ENCODE data around the gene FUT8. TPM values are rescaled to one million over a fixed set of nuclear protein-coding genes. Genes with fewer than 3 reads are reported as not detected.

FUT8 gene
- total RNA-seq, 1 donor from 2014 or later = 131 TPM

GRCh38 chr14:65415613-65416012, 3.1 kb downstream of the FUT8 start:
- Mint-ChIP-seq H3K4me3 (no peak overlapping the region), H3K36me3 (peaks cover 2% of the 10 kb centered on the region), H3K4me1 (peaks cover 30% of the 10 kb centered on the region), H3K27me3 (ENCODE audit: insufficient read depth, low read depth) (peaks cover 4% of the 10 kb centered on the region), H3K9me3 (no peaks in the 10 kb centered on the region), H3K27ac (no peak overlapping the region)
- peaks cover 21% of the 10 kb centered on the region for H3K4me1 ChIP-seq
- H3K79me2 ChIP-seq (ENCODE audit: low read depth) = peaks cover 84% of the 10 kb centered on the region
- H4K20me1 ChIP-seq (ENCODE audit: low read depth) = peaks cover 43% of the 10 kb centered on the region
- H3K27ac ChIP-seq = no peak overlapping the region
- H3F3A ChIP-seq (ENCODE audit: low read depth) = peaks cover 32% of the 10 kb centered on the region
- DNase-seq (ENCODE audit: low spot score) = peak; percentile 57
- no peaks in the 10 kb centered on the region for H3K36me3 ChIP-seq
- no peaks in the 10 kb centered on the region for H3K9me3 ChIP-seq (ENCODE audit: low read depth)
- TF ChIP-seq, protein P1, sequence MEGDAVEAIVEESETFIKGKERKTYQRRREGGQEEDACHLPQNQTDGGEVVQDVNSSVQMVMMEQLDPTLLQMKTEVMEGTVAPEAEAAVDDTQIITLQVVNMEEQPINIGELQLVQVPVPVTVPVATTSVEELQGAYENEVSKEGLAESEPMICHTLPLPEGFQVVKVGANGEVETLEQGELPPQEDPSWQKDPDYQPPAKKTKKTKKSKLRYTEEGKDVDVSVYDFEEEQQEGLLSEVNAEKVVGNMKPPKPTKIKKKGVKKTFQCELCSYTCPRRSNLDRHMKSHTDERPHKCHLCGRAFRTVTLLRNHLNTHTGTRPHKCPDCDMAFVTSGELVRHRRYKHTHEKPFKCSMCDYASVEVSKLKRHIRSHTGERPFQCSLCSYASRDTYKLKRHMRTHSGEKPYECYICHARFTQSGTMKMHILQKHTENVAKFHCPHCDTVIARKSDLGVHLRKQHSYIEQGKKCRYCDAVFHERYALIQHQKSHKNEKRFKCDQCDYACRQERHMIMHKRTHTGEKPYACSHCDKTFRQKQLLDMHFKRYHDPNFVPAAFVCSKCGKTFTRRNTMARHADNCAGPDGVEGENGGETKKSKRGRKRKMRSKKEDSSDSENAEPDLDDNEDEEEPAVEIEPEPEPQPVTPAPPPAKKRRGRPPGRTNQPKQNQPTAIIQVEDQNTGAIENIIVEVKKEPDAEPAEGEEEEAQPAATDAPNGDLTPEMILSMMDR (IDR thresholded peaks at IDR 0.05) = no peak
- TF ChIP-seq EZH2 (IDR thresholded peaks at IDR 0.05) (no peak), EZH2phosphoT487 (IDR thresholded peaks at IDR 0.05) (no peak)
- peak overlapping the region; percentile 98 for H3K4me3 ChIP-seq
- no peak overlapping the region for H2AFZ ChIP-seq (replicated peaks)
- peak overlapping the region; percentile 97 for H3K4me2 ChIP-seq
- no peaks in the 10 kb centered on the region for H3K27me3 ChIP-seq
- no peak overlapping the region for H3K9ac ChIP-seq

DNA sequence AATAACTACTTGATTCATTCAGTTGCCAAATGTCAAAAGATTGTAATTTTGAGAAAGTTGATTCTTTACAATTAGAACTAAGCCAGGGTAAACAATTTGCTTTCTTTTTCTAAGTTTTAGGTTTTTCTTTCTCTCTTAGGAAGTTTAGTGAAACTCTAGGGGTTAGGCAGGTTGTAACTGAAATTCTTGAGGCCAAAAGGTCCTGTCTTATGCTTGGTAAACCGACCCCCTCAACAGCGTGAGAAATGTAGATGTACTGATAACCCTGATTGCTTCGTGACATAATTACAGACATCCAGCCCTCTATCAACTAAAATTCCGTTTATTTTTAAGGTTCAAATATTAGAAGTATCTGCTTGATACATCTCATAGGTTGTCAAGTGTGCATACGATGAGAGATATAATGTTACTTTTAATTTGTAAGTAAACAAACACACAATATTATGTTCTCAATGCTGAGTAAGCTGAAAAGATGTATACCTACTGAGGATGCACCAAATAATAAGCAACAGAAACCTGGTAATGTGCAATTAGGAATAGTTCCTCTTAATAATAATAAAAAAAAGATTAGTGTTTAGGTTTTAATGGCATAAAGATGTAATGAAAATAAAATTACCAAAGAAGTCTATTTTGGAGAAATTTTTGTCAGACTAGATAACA, 7.2 kb downstream of the FUT8 start:
- H3K36me3 Mint-ChIP-seq = peaks cover 5% of the 10 kb centered on the region
- TF ChIP-seq, protein P1 (IDR thresholded peaks at IDR 0.05) = no peak
- TF ChIP-seq EZH2 (IDR thresholded peaks at IDR 0.05) = no peak
- no peak for TF ChIP-seq EZH2phosphoT487 (IDR thresholded peaks at IDR 0.05)
- Histone ChIP-seq H2AFZ (replicated peaks) (no peak overlapping the region), H3K4me1 (peaks cover 16% of the 10 kb centered on the region), H4K20me1 (ENCODE audit: low read depth) (peaks cover 45% of the 10 kb centered on the region), H3K9me3 (ENCODE audit: low read depth) (no peaks in the 10 kb centered on the region), H3K27me3 (no peaks in the 10 kb centered on the region), H3K36me3 (no peaks in the 10 kb centered on the region), H3K9ac (no peak overlapping the region), H3K79me2 (ENCODE audit: low read depth) (peaks cover 100% of the 10 kb centered on the region), H3K27ac (peak overlapping the region; percentile 35), H3K4me3 (no peak overlapping the region), H3F3A (ENCODE audit: low read depth) (peaks cover 5% of the 10 kb centered on the region), H3K4me2 (no peak overlapping the region)
- no peak overlapping the region for H3K4me3 Mint-ChIP-seq
- no peak overlapping the region for H3K27ac Mint-ChIP-seq
- peaks cover 4% of the 10 kb centered on the region for H3K27me3 Mint-ChIP-seq (ENCODE audit: insufficient read depth, low read depth)
- peaks cover 13% of the 10 kb centered on the region for H3K4me1 Mint-ChIP-seq
- DNase-seq (ENCODE audit: low spot score) = no peak
- peaks cover 5% of the 10 kb centered on the region for H3K9me3 Mint-ChIP-seq

DNA sequence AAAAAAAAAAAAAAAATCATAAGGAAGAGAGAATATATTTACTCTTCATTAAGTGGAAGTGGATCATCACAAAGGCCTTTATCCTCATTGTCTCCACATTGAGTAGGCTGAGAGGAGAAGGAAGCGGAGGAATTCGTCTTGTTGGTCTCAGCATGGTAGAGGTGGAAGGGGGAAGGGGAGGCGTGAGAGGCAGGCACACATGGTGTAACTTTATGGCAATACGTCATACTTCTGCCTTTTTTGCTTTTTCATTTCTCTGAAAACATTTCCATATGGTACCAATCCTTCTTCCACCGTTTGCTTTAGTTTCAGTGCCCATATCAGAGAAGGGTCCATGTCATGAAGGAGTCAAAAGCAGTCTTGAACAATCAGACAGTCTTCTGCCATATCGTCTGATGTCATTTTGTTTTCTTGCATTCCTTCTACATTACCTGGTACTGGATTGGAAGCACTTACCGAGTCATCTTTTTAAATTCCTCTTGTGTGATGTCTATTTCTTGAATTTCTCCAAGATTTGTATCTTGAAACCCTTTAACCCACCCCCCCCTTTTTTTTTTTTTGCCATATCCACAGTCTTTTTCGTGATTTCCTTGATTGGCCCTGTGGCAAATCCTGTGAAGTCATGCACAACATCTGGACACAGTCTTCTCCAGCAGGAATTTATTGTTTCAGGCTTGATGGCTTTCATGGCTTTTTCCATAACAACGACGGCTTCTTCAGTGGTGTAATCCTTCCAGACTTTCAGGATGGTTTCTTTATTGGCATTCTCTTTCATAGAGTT, 8.9 kb downstream of the FUT8 start:
- no peak overlapping the region for H3K9ac ChIP-seq

More for the DNA sequence above, 8.9 kb downstream of the FUT8 start:
- no peak overlapping the region for H3K4me3 ChIP-seq
- peaks cover 4% of the 10 kb centered on the region for H3K4me1 ChIP-seq
- Mint-ChIP-seq H3K27ac (peak overlapping the region; percentile 74), H3K27me3 (ENCODE audit: insufficient read depth, low read depth) (peaks cover 4% of the 10 kb centered on the region), H3K9me3 (peaks cover 5% of the 10 kb centered on the region), H3K36me3 (peaks cover 9% of the 10 kb centered on the region), H3K4me1 (peaks cover 4% of the 10 kb centered on the region), H3K4me3 (no peak overlapping the region)
- no peaks in the 10 kb centered on the region for H3K27me3 ChIP-seq
- H3F3A ChIP-seq (ENCODE audit: low read depth) = peaks cover 5% of the 10 kb centered on the region
- no peaks in the 10 kb centered on the region for H3K9me3 ChIP-seq (ENCODE audit: low read depth)
- H3K27ac ChIP-seq = no peak overlapping the region
- peaks cover 100% of the 10 kb centered on the region for H3K79me2 ChIP-seq (ENCODE audit: low read depth)
- H3K4me2 ChIP-seq = no peak overlapping the region
- peak; percentile 9 for DNase-seq (ENCODE audit: low spot score)
- H2AFZ ChIP-seq (replicated peaks) = no peak overlapping the region
- TF ChIP-seq, protein P1 (IDR thresholded peaks at IDR 0.05) = no peak
- peaks cover 29% of the 10 kb centered on the region for H4K20me1 ChIP-seq (ENCODE audit: low read depth)
- no peaks in the 10 kb centered on the region for H3K36me3 ChIP-seq

Data from neural progenitor cell (in vitro differentiated cells).